IPS-15b (cell line): ENCODE results near the gene LRRC8E.
"Not testable (repeated sequence)": the region's sequence is repeated elsewhere in the genome, so short reads cannot be mapped to it uniquely, and the experiment has no call there.

Source experiments
- H3K27me3 ChIP-seq: one replicate; pipeline ENCODE4 v1.6.1; 2013; ENCODE audit warnings: low read length; ENCODE audit not compliant: control insufficient read depth, insufficient read depth
- H3K36me3 ChIP-seq: one replicate; pipeline ENCODE4 v1.6.1; 2013; ENCODE audit warnings: low read length; ENCODE audit not compliant: control insufficient read depth, insufficient read depth
- H3K4me1 ChIP-seq: one replicate; pipeline ENCODE4 v1.6.1; 2013; ENCODE audit warnings: mild to moderate bottlenecking, low read length; ENCODE audit not compliant: control insufficient read depth, insufficient read depth
- H3K4me3 ChIP-seq: one replicate; pipeline ENCODE4 v1.5.1; 2013; ENCODE audit warnings: low read depth, low read length
- H3K9ac ChIP-seq: one replicate; pipeline ENCODE4 v1.6.1; 2013; ENCODE audit warnings: low read depth, mild to moderate bottlenecking, low read length
- H3K9me3 ChIP-seq: one replicate; pipeline ENCODE4 v1.6.1; 2013; ENCODE audit warnings: mild to moderate bottlenecking, low read length; ENCODE audit not compliant: control insufficient read depth, insufficient read depth

The LRRC8E gene

GRCh38 chr19:7856679-7857663 lies 31.3 kb upstream of the LRRC8E start:
- peaks cover 9% of the 10 kb centered on the region for H3K4me1 ChIP-seq
- peaks cover 13% of the 10 kb centered on the region for H3K27me3 ChIP-seq
- H3K9ac ChIP-seq = no peak overlapping the region
- no peaks in the 10 kb centered on the region for H3K36me3 ChIP-seq
- H3K9me3 ChIP-seq = no peaks in the 10 kb centered on the region
- H3K4me3 ChIP-seq = peak overlapping the region; percentile 49

DNA sequence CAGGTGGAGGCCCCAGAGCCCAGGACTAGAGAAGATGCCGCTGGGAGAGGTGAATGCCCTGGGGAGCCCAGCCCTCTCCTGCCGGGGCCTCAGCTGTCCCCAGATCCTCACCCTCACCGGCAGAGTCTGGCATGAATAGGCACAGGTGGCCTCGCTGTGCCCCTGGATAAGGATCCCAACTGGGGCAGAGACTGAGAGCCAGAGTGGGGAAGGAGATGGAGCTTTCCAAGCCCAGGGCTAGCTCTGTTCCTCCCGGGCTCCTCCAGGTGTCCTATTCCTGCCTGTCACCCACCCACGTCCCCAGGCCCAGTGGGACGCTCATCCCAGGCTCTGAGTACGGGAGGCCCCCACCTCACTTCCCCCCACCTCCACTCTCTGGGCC lies 30.6 kb upstream of the LRRC8E start:
- Histone ChIP-seq H3K9me3 (no peaks in the 10 kb centered on the region), H3K36me3 (no peaks in the 10 kb centered on the region), H3K9ac (no peak overlapping the region), H3K27me3 (peaks cover 13% of the 10 kb centered on the region), H3K4me1 (peaks cover 9% of the 10 kb centered on the region), H3K4me3 (peak overlapping the region; percentile 49)

DNA sequence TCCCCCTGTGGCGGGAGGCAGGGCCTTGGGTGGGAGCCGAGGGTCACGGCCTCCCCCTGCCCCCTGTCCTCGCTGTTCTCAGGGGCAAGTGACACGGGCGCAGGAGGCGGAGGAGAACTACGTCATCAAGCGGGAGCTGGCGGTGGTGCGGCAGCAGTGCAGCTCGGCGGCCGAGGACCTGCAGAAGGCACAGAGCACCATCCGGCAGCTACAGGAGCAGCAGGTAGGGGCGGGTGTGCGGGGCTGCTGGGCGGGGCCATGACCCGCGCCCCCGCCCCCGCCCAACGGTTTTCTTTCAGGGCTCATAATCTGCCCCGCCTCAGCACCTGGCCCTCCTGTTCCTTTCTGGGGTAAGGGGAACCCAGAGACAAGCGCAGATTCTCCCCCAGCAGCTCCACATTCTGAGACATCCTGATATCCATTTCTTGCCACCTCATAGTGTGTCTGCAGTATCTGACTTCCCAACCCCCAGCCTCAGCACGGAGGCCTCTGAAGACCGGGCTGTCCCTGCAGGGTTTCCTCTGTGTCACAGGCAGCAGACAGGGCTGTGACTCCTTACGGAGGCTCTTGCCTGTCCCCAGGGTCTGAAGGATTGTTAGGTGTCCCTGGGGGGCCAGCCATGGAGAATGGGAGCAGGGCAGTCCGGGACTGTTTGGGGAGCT lies 30.1 kb upstream of the LRRC8E start:
- H3K9ac ChIP-seq = peak overlapping the region; percentile 60
- peak overlapping the region; percentile 49 for H3K4me3 ChIP-seq
- no peaks in the 10 kb centered on the region for H3K9me3 ChIP-seq

GRCh38 chr19:7859087-7859486 lies 29.2 kb upstream of the LRRC8E start:
- H3K4me3 ChIP-seq, H3K9me3 ChIP-seq, H3K36me3 ChIP-seq, H3K9ac ChIP-seq, H3K4me1 ChIP-seq: not testable (repeated sequence)
- peaks cover 24% of the 10 kb centered on the region for H3K27me3 ChIP-seq

More for the DNA sequence above, 30.1 kb upstream of the LRRC8E start:
- Histone ChIP-seq H3K4me1 (peaks cover 9% of the 10 kb centered on the region), H3K27me3 (peaks cover 16% of the 10 kb centered on the region), H3K36me3 (no peaks in the 10 kb centered on the region)

GRCh38 chr19:7859831-7860713 lies 28.2 kb upstream of the LRRC8E start:
- Histone ChIP-seq H3K4me3 (no peak overlapping the region), H3K9ac (no peak overlapping the region), H3K36me3 (no peaks in the 10 kb centered on the region), H3K27me3 (peaks cover 30% of the 10 kb centered on the region), H3K4me1 (peaks cover 9% of the 10 kb centered on the region), H3K9me3 (no peaks in the 10 kb centered on the region)

- Histone ChIP-seq H3K4me1 (peaks cover 13% of the 10 kb centered on the region), H3K9ac (no peak overlapping the region), H3K27me3 (peaks cover 37% of the 10 kb centered on the region), H3K4me3 (no peak overlapping the region), H3K9me3 (no peaks in the 10 kb centered on the region), H3K36me3 (no peaks in the 10 kb centered on the region)
Observed at GRCh38 chr19:7860714-7861618, 27.3 kb upstream of the LRRC8E start.

DNA sequence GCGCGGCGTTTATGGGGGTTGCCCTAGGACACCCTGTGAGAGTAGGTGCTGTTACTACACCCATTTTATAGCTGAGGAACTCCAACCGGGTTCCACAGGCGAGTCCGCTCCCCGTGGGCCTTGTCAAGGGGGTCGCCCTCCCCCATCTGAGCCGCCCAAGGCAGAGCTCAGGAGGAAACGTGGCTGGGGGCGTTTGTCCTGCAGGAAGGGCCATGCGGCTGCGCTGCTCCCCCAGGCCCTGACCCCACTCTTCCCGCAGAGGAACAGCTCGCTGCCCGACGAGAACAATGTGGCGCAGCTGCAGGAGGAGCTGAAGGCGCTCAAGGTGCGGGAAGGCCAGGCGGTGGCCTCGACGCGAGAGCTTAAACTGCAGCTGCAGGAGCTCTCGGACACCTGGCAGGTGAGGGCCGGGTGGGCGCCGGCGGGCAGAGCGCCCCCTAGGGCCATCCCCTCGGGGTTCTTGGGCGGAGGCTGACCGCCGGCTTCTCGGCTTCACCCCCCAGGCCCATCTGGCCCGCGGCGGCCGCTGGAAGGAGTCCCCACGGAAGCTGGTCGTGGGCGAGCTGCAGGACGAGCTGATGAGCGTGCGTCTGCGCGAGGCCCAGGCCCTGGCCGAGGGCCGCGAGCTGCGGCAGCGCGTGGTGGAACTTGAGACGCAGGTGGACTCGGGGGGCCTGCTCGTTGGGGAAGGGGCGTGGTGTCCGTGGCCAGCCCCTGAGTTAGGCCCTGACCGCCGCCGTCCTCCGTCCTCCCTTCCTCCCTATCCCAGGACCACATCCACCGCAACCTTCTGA lies 26.5 kb upstream of the LRRC8E start:
- Histone ChIP-seq H3K27me3 (peaks cover 44% of the 10 kb centered on the region), H3K9ac (no peak overlapping the region), H3K4me1 (peaks cover 13% of the 10 kb centered on the region), H3K4me3 (peak overlapping the region; percentile 70), H3K36me3 (no peaks in the 10 kb centered on the region), H3K9me3 (no peaks in the 10 kb centered on the region)

DNA sequence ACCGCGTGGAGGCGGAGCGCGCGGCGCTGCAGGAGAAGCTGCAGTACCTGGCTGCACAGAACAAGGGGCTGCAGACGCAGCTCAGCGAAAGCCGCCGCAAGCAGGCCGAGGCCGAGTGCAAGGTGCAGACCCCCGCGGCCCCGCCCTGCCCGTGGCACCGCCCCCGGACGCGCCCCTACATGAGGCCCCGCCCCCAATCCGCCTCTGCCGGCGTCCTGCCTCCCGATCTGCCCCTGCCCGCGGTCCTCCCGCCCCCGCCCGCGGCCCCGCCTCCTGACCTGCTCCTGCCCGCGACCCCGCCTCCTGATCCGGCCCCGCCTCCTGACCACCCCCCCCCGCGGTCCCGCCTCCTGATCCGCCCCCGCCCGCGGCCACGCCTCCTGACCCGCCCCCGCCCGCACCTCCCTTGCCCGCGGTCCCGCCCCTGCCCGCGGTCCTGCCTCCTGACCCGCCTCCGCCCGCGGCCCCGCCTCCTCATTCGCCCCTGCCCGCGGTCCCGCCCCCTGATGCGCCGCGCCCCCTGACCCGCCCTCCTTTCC lies 25.8 kb upstream of the LRRC8E start:
- Histone ChIP-seq H3K9ac (no peak overlapping the region), H3K4me3 (peak overlapping the region; percentile 70), H3K27me3 (peaks cover 50% of the 10 kb centered on the region), H3K36me3 (no peaks in the 10 kb centered on the region), H3K4me1 (peaks cover 13% of the 10 kb centered on the region), H3K9me3 (no peaks in the 10 kb centered on the region)

- Histone ChIP-seq H3K27me3 (peaks cover 54% of the 10 kb centered on the region), H3K4me1 (peaks cover 12% of the 10 kb centered on the region), H3K36me3 (no peaks in the 10 kb centered on the region), H3K9ac (no peak overlapping the region), H3K9me3 (no peaks in the 10 kb centered on the region), H3K4me3 (peak overlapping the region; percentile 60)
Observed at GRCh38 chr19:7863157-7863970, 24.9 kb upstream of the LRRC8E start.
